Neural cell (in vitro differentiated cells): ENCODE data around the gene TMEM119. TPM values are rescaled to one million over a fixed set of nuclear protein-coding genes. Genes with fewer than 3 reads are reported as not detected.

ENCODE experiments used
- H2AFZ ChIP-seq: fragments of 200-600, 300-800 bp; sonication (generic), shearing (Covaris generic); 2 replicates; pipeline ENCODE4 v1.6.0; 2014; ENCODE audit warnings: low read depth, mild to moderate bottlenecking, antibody characterized with exemption, low read length, moderate library complexity
- H3F3A ChIP-seq: fragments of 200-600 bp; shearing (Covaris generic); 2 replicates; pipeline ENCODE4 v1.6.1; 2016; ENCODE audit warnings: mild to moderate bottlenecking, moderate library complexity, mixed read lengths, antibody characterized with exemption, low read length; ENCODE audit not compliant: insufficient read depth, poor library complexity, severe bottlenecking
- H3K27ac ChIP-seq: fragments of 200-600, 300-800 bp; sonication (generic), shearing (Covaris generic); 2 replicates; pipeline ENCODE4 v1.5.1; 2014; ENCODE audit warnings: mild to moderate bottlenecking, low read length, moderate library complexity
- H3K27me3 ChIP-seq: fragments of 300-800, 200-600 bp; sonication (generic), shearing (Covaris generic); 2 replicates; pipeline ENCODE4 v1.6.0; 2014; ENCODE audit warnings: mild to moderate bottlenecking, low read depth, low read length, moderate library complexity; ENCODE audit not compliant: insufficient read depth
- H3K36me3 ChIP-seq: fragments of 300-800, 200-600 bp; sonication (generic), shearing (Covaris generic); 2 replicates; pipeline ENCODE4 v1.5.1; 2014; ENCODE audit warnings: mild to moderate bottlenecking, antibody characterized with exemption, low read length, moderate library complexity; ENCODE audit not compliant: insufficient read depth
- H3K4me2 ChIP-seq: fragments of 300-800, 200-600 bp; sonication (generic), shearing (Covaris generic); 2 replicates; pipeline ENCODE4 v1.6.0; 2014; ENCODE audit warnings: mild to moderate bottlenecking, low read length
- H3K4me3 ChIP-seq: fragments of 300-800, 200-600 bp; sonication (generic), shearing (Covaris generic); 2 replicates; pipeline ENCODE4 v1.5.1; 2014; ENCODE audit warnings: mild to moderate bottlenecking, low read length, moderate library complexity
- H3K79me2 ChIP-seq: fragments of 200-600 bp; shearing (Covaris generic); replicated peaks from 2 replicates; pipeline ENCODE4 v1.6.0; 2014; ENCODE audit warnings: mild to moderate bottlenecking, low read length, moderate library complexity; ENCODE audit not compliant: insufficient read depth
- H3K9ac ChIP-seq: fragments of 300-800, 200-600 bp; sonication (generic), shearing (Covaris generic); 2 replicates; pipeline ENCODE4 v1.6.1; 2016; ENCODE audit warnings: mild to moderate bottlenecking, low read length, mixed read lengths
- H3K9me2 ChIP-seq: fragments of 200-600 bp; shearing (Covaris generic); 2 replicates; pipeline ENCODE4 v1.6.1; 2016; ENCODE audit warnings: mild to moderate bottlenecking, low read length, mixed read lengths; ENCODE audit not compliant: insufficient read depth
- H3K9me3 ChIP-seq: fragments of 200-600, 300-800 bp; sonication (generic), shearing (Covaris generic); 2 replicates; pipeline ENCODE4 v1.6.1; 2016; ENCODE audit warnings: mild to moderate bottlenecking, mixed run types, low read length, moderate library complexity, mixed read lengths
- H4K20me1 ChIP-seq: fragments of 200-600 bp; shearing (Covaris generic); 2 replicates; pipeline ENCODE4 v1.6.1; 2016; ENCODE audit warnings: mild to moderate bottlenecking, mixed run types; ENCODE audit not compliant: insufficient read depth
- EP300 ChIP-seq: fragments of 450-650 bp; conservative IDR thresholded peaks from 2 replicates; pipeline ENCODE4 v1.6.1; 2014; ENCODE audit warnings: antibody characterized with exemption, mild to moderate bottlenecking, moderate library complexity; ENCODE audit not compliant: poor library complexity, severe bottlenecking
- EZH2 ChIP-seq: fragments of 200-600, 300-800 bp; shearing (Covaris generic), sonication (generic); IDR thresholded peaks from 2 replicates; pipeline ENCODE4 v1.6.1; 2014; ENCODE audit warnings: antibody characterized with exemption, low read length, borderline replicate concordance, mild to moderate bottlenecking; ENCODE audit not compliant: insufficient read depth, poor library complexity, severe bottlenecking
- MXI1 ChIP-seq: fragments of 450-650 bp; conservative IDR thresholded peaks from 2 replicates; pipeline ENCODE4 v1.6.1; 2014; ENCODE audit warnings: antibody characterized with exemption, mild to moderate bottlenecking; ENCODE audit not compliant: poor library complexity, severe bottlenecking
- POLR2AphosphoS5 ChIP-seq: IDR thresholded peaks from 2 replicates; pipeline ENCODE4 v1.6.1; 2012
- RAD21 ChIP-seq: fragments of 450-650 bp; conservative IDR thresholded peaks from 2 replicates; pipeline ENCODE4 v1.6.1; 2014; ENCODE audit warnings: antibody characterized with exemption, mild to moderate bottlenecking, moderate library complexity
- SMC3 ChIP-seq: fragments of 450-650 bp; conservative IDR thresholded peaks from 2 replicates; pipeline ENCODE4 v1.6.1; 2014; ENCODE audit warnings: antibody characterized with exemption, mild to moderate bottlenecking, moderate library complexity; ENCODE audit not compliant: poor library complexity
- TAF1 ChIP-seq: IDR thresholded peaks from 2 replicates; pipeline ENCODE4 v1.6.1; 2012; ENCODE audit warnings: low read depth
- polyA plus RNA-seq: library from polyadenylated mRNA; depleted of rRNA; stranded (reverse); fragments of >200 nt; gene quantifications from 2 replicates; pipeline ENCODE4 v1.2.3, GENCODE V29; 2014
- TF ChIP-seq, protein P1 (sequence below): fragments of 450-650 bp; IDR thresholded peaks from 2 replicates; pipeline ENCODE4 v1.5.1; 2014; ENCODE audit warnings: antibody characterized with exemption, mild to moderate bottlenecking, moderate library complexity; ENCODE audit not compliant: poor library complexity, severe bottlenecking
- TF ChIP-seq, protein P2 (sequence below): IDR thresholded peaks from 2 replicates; pipeline ENCODE4 v1.6.1; 2012; ENCODE audit warnings: borderline replicate concordance

TMEM119 gene
- polyA plus RNA-seq, 1 donor from 2014 or later, result not detected

DNA sequence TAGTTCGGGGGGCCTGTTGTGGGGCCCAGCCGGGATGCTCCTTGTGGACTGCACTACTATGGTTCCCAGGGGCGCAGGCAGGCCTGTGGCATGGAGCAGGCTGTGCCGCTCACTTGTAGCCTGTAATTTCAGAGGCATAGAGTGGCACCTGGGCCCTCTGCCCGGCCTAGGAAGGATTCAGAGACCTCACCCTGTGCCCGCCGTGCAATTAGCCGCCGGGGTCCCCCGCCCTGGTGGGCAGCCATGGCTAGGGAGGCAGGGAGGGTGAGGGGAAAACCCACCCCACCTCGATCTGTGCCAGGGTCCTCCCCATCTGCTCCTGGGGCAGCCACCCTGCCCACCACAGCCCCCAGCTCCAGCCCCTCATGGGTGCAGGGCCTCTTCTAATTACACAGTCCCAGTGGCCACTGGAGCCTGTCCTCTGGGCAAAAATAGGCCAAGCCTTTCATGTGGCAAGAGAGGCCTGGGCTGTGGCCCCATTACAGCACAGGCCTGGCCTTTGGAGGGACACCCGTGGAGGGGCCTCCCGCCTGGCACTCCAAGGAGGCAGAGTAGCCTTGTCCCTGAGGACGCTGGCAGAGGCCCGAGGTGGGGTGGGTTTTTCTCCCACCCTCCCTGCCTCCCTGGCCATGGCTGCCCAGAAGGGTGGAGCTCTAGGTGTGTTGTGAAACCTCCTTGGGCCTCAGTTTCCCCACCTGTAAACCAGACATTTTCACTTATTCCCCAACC is 5.3 kb upstream of the TMEM119 start:
- no peaks in the 10 kb centered on the region for H4K20me1 ChIP-seq
- no peak overlapping the region for H3K4me3 ChIP-seq
- no peaks in the 10 kb centered on the region for H3K27me3 ChIP-seq
- no peaks in the 10 kb centered on the region for H3K36me3 ChIP-seq
- no peak overlapping the region for H3K9ac ChIP-seq
- no peak overlapping the region for H3K27ac ChIP-seq
- no peaks in the 10 kb centered on the region for H3K79me2 ChIP-seq
- H3K4me2 ChIP-seq, result no peak overlapping the region
- no peaks in the 10 kb centered on the region for H3K9me3 ChIP-seq
- no peak overlapping the region for H2AFZ ChIP-seq
- TF ChIP-seq RAD21 (no peak), SMC3 (no peak), EP300 (no peak), EZH2 (no peak), MXI1 (no peak), TAF1 (no peak), POLR2AphosphoS5 (no peak)
- TF ChIP-seq, protein P1, sequence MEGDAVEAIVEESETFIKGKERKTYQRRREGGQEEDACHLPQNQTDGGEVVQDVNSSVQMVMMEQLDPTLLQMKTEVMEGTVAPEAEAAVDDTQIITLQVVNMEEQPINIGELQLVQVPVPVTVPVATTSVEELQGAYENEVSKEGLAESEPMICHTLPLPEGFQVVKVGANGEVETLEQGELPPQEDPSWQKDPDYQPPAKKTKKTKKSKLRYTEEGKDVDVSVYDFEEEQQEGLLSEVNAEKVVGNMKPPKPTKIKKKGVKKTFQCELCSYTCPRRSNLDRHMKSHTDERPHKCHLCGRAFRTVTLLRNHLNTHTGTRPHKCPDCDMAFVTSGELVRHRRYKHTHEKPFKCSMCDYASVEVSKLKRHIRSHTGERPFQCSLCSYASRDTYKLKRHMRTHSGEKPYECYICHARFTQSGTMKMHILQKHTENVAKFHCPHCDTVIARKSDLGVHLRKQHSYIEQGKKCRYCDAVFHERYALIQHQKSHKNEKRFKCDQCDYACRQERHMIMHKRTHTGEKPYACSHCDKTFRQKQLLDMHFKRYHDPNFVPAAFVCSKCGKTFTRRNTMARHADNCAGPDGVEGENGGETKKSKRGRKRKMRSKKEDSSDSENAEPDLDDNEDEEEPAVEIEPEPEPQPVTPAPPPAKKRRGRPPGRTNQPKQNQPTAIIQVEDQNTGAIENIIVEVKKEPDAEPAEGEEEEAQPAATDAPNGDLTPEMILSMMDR, result no peak
- TF ChIP-seq, protein P2, sequence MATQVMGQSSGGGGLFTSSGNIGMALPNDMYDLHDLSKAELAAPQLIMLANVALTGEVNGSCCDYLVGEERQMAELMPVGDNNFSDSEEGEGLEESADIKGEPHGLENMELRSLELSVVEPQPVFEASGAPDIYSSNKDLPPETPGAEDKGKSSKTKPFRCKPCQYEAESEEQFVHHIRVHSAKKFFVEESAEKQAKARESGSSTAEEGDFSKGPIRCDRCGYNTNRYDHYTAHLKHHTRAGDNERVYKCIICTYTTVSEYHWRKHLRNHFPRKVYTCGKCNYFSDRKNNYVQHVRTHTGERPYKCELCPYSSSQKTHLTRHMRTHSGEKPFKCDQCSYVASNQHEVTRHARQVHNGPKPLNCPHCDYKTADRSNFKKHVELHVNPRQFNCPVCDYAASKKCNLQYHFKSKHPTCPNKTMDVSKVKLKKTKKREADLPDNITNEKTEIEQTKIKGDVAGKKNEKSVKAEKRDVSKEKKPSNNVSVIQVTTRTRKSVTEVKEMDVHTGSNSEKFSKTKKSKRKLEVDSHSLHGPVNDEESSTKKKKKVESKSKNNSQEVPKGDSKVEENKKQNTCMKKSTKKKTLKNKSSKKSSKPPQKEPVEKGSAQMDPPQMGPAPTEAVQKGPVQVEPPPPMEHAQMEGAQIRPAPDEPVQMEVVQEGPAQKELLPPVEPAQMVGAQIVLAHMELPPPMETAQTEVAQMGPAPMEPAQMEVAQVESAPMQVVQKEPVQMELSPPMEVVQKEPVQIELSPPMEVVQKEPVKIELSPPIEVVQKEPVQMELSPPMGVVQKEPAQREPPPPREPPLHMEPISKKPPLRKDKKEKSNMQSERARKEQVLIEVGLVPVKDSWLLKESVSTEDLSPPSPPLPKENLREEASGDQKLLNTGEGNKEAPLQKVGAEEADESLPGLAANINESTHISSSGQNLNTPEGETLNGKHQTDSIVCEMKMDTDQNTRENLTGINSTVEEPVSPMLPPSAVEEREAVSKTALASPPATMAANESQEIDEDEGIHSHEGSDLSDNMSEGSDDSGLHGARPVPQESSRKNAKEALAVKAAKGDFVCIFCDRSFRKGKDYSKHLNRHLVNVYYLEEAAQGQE, result no peak
- H3F3A ChIP-seq, result no peaks in the 10 kb centered on the region
- no peaks in the 10 kb centered on the region for H3K9me2 ChIP-seq

DNA sequence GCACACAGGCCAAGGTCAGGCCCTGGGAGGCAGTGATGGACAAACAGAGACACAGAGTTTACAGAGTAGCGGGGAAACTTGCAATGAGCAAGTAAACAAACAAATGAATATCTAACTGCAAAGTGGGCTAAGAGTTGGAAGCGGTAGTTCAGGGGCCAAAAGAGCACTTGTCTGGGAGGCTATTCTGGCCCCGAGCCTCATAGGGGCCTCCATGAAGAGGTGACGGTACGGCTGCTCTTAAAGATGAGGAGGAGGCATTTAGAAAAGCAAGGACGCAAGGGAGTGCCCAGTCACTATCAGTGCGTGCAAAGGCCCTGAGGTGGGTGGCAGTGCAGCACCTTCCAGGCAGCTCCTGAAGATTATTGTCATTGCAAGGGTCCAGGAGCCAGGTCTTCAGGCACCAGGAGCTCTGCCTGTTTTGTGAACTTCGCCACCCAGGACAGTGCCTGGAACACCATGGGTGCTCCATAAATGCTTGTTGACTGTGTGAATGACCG is 4.4 kb upstream of the TMEM119 start:
- Histone ChIP-seq H4K20me1 (no peaks in the 10 kb centered on the region), H3K27ac (no peak overlapping the region), H3K9ac (no peak overlapping the region), H3K27me3 (no peaks in the 10 kb centered on the region), H3K4me3 (no peak overlapping the region), H3K4me2 (no peak overlapping the region), H3K36me3 (no peaks in the 10 kb centered on the region), H2AFZ (no peak overlapping the region), H3K9me2 (no peaks in the 10 kb centered on the region), H3F3A (no peaks in the 10 kb centered on the region), H3K9me3 (no peaks in the 10 kb centered on the region), H3K79me2 (no peaks in the 10 kb centered on the region)
- TF ChIP-seq EP300 (no peak), RAD21 (no peak), MXI1 (no peak), SMC3 (no peak), EZH2 (no peak), POLR2AphosphoS5 (no peak), TAF1 (no peak)
- TF ChIP-seq, protein P1, result no peak
- TF ChIP-seq, protein P2, result no peak
